Measurements from ENCODE around the gene PNO1. TPM values are rescaled to one million over a fixed set of nuclear protein-coding genes. Genes with fewer than 3 reads are reported as not detected.

The PNO1 gene
- total RNA-seq, 1 donor from 2014 or later, result 20.6 TPM

- H4K20me1 ChIP-seq (ENCODE audit: low read depth), result peaks cover 64% of the 10 kb centered on the region
Measured at GRCh38 chr2:68190991-68191731, 33.5 kb downstream of the PNO1 start.

GRCh38 chr2:68193144-68193543, 35.5 kb downstream of the PNO1 start:
- Mint-ChIP-seq H3K27me3 (ENCODE audit: insufficient read depth, low read depth) (no peaks in the 10 kb centered on the region), H3K36me3 (no peaks in the 10 kb centered on the region), H3K9me3 (no peaks in the 10 kb centered on the region), H3K4me1 (no peaks in the 10 kb centered on the region), H3K27ac (no peak overlapping the region), H3K4me3 (no peak overlapping the region)
- peaks cover 65% of the 10 kb centered on the region for H4K20me1 ChIP-seq (ENCODE audit: low read depth)
- peaks cover 100% of the 10 kb centered on the region for H3K79me2 ChIP-seq (ENCODE audit: low read depth)
- H3K4me1 ChIP-seq, result no peaks in the 10 kb centered on the region
- no peak overlapping the region for H3K4me2 ChIP-seq
- peaks cover 10% of the 10 kb centered on the region for H3F3A ChIP-seq (ENCODE audit: low read depth)
- H2AFZ ChIP-seq (replicated peaks), result no peak overlapping the region
- DNase-seq (ENCODE audit: low spot score), result no peak
- no peak for TF ChIP-seq EZH2 (IDR thresholded peaks at IDR 0.05)
- TF ChIP-seq CTCF (IDR thresholded peaks at IDR 0.05), result no peak
- TF ChIP-seq EZH2phosphoT487 (IDR thresholded peaks at IDR 0.05), result no peak
- no peaks in the 10 kb centered on the region for H3K36me3 ChIP-seq
- H3K9ac ChIP-seq, result no peak overlapping the region
- no peak overlapping the region for H3K4me3 ChIP-seq
- no peaks in the 10 kb centered on the region for H3K9me3 ChIP-seq (ENCODE audit: low read depth)
- H3K27me3 ChIP-seq, result no peaks in the 10 kb centered on the region
- H3K27ac ChIP-seq, result no peak overlapping the region

More at GRCh38 chr2:68190991-68191731, 33.5 kb downstream of the PNO1 start:
- Mint-ChIP-seq H3K4me3 (no peak overlapping the region), H3K36me3 (peaks cover 1% of the 10 kb centered on the region), H3K27ac (no peak overlapping the region), H3K4me1 (no peaks in the 10 kb centered on the region), H3K27me3 (ENCODE audit: insufficient read depth, low read depth) (no peaks in the 10 kb centered on the region), H3K9me3 (no peaks in the 10 kb centered on the region)
- no peaks in the 10 kb centered on the region for H3K9me3 ChIP-seq (ENCODE audit: low read depth)
- H3K4me2 ChIP-seq, result no peak overlapping the region
- TF ChIP-seq CTCF (IDR thresholded peaks at IDR 0.05), result no peak
- TF ChIP-seq EZH2 (IDR thresholded peaks at IDR 0.05), result no peak
- TF ChIP-seq EZH2phosphoT487 (IDR thresholded peaks at IDR 0.05), result no peak
- H3K36me3 ChIP-seq, result no peaks in the 10 kb centered on the region
- H3K27me3 ChIP-seq, result no peaks in the 10 kb centered on the region
- H3K9ac ChIP-seq, result no peak overlapping the region
- no peak for DNase-seq (ENCODE audit: low spot score)
- no peak overlapping the region for H3K4me3 ChIP-seq
- no peak overlapping the region for H3K27ac ChIP-seq
- H3K79me2 ChIP-seq (ENCODE audit: low read depth), result peaks cover 85% of the 10 kb centered on the region
- no peaks in the 10 kb centered on the region for H3K4me1 ChIP-seq
- H3F3A ChIP-seq (ENCODE audit: low read depth), result peaks cover 20% of the 10 kb centered on the region
- H2AFZ ChIP-seq (replicated peaks), result no peak overlapping the region

- Histone ChIP-seq H3K4me3 (no peak overlapping the region), H3K27me3 (no peaks in the 10 kb centered on the region), H3K4me2 (no peak overlapping the region), H3K79me2 (ENCODE audit: low read depth) (peaks cover 100% of the 10 kb centered on the region), H3K9me3 (ENCODE audit: low read depth) (no peaks in the 10 kb centered on the region), H2AFZ (replicated peaks) (no peak overlapping the region), H3K27ac (no peak overlapping the region), H3K9ac (no peak overlapping the region), H4K20me1 (ENCODE audit: low read depth) (peaks cover 71% of the 10 kb centered on the region), H3K36me3 (no peaks in the 10 kb centered on the region), H3F3A (ENCODE audit: low read depth) (peaks cover 13% of the 10 kb centered on the region), H3K4me1 (no peaks in the 10 kb centered on the region)
- Mint-ChIP-seq H3K27me3 (ENCODE audit: insufficient read depth, low read depth) (no peaks in the 10 kb centered on the region), H3K9me3 (no peaks in the 10 kb centered on the region), H3K4me3 (no peak overlapping the region), H3K27ac (no peak overlapping the region), H3K36me3 (no peaks in the 10 kb centered on the region), H3K4me1 (no peaks in the 10 kb centered on the region)
- TF ChIP-seq CTCF (IDR thresholded peaks at IDR 0.05), result no peak
- no peak for TF ChIP-seq EZH2 (IDR thresholded peaks at IDR 0.05)
- no peak for TF ChIP-seq EZH2phosphoT487 (IDR thresholded peaks at IDR 0.05)
- no peak for DNase-seq (ENCODE audit: low spot score)
Measured at GRCh38 chr2:68193787-68194372, 36.2 kb downstream of the PNO1 start.

Measured in neural progenitor cell (in vitro differentiated cells).